Ishikawa (cell line): Measurements from ENCODE around the gene CLEC7A.

Experiments used
- EGR1 ChIP-seq: IDR thresholded peaks from 2 replicates; pipeline ENCODE4 v1.6.1; 2012
- EP300 ChIP-seq: IDR thresholded peaks from 2 replicates; pipeline ENCODE4 v1.6.1; 2012; ENCODE audit warnings: borderline replicate concordance
- MAX ChIP-seq: IDR thresholded peaks from 2 replicates; pipeline ENCODE4 v1.6.1; 2012
- RAD21 ChIP-seq: IDR thresholded peaks from 2 replicates; pipeline ENCODE4 v1.6.1; 2012; ENCODE audit warnings: low read depth
- REST ChIP-seq: IDR thresholded peaks from 2 replicates; pipeline ENCODE4 v1.6.1; 2012; ENCODE audit warnings: low read depth, mild to moderate bottlenecking
- TCF12 ChIP-seq: IDR thresholded peaks from 2 replicates; pipeline ENCODE4 v1.6.1; 2012; ENCODE audit warnings: low read depth
- TEAD4 ChIP-seq: IDR thresholded peaks from 2 replicates; pipeline ENCODE4 v1.6.1; 2012
- YY1 ChIP-seq: IDR thresholded peaks from 2 replicates; pipeline ENCODE4 v1.6.1; 2012; ENCODE audit warnings: low read depth

- TF ChIP-seq YY1 (no peak), TEAD4 (no peak), EP300 (no peak), EGR1 (no peak), REST (no peak), TCF12 (no peak), RAD21 (no peak), MAX (no peak)
These were observed 35.4 kb upstream of the CLEC7A start for GRCh38 chr12:10165421-10165820.
